DLD1 (cell line): Measurements from ENCODE around the gene COQ2.
"Not testable (repeated sequence)": the region's sequence is repeated elsewhere in the genome, so short reads cannot be mapped to it uniquely, and the experiment has no call there.

Source experiments
- in situ Hi-C: cut with HindIII; loops from 2 replicates; pipeline ENCODE4 v1.10.0; 2017; ENCODE audit warnings: low sequenced_read_pairs

COQ2 gene

DNA sequence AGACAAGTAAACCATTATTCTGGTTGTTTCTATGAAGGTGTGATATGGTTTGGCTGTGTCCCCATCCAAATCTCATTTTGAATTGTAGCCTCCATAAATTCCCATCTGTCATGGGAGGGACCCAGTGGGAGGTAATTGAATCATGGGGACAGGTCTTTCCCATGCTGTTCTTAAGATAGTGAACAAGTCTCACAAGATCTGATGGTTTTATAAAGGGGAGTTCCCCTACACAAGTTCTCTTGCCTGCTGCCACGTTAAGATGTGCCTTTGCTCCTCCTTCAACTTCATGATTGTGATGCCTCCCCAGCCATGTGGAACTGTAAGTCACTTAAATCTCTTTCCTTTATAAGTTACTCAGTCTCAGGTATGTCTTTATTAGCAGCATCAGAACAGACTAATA, 3.8 kb upstream of the COQ2 start:
- in situ Hi-C loops: not testable (repeated sequence)

DNA sequence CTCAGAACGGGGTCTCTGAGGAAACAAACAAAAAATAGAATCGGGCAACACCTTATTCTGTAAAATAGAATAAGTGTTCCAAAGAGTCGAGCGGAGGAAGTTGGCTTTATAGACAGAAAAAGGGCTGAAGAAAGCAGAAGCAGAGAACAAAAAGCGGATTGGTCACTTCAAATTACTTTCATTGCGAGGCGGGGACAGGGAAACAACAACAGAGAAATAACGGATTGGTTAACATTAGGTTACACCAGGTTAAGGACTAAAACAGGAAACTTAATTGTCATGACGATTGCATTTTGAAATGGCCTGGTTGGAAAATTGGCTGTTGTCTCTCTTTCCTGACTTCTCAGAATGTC, 433 bp upstream of the COQ2 start:
- in situ Hi-C loops: no loop called here

DNA sequence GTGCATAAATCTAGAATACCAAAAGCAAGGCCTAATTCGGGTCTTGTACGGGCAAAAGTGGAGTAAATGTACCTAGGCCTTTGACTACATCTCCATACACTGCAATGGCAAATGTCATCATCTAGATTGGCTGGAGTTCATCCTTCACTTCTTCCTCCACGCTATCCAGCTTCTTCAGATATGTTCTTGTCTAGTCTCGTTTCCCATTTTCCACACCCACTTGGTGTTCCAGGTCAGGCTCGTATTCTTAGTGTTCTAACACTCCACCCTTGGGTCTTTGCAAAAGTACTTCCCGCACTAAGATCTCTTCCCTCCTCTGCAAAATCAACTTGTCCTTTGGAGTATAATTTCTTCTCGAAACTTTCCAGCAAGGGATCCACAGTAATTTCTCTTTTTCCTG, 1.4 kb downstream of the COQ2 start:
- in situ Hi-C loops: no loop called here

DNA sequence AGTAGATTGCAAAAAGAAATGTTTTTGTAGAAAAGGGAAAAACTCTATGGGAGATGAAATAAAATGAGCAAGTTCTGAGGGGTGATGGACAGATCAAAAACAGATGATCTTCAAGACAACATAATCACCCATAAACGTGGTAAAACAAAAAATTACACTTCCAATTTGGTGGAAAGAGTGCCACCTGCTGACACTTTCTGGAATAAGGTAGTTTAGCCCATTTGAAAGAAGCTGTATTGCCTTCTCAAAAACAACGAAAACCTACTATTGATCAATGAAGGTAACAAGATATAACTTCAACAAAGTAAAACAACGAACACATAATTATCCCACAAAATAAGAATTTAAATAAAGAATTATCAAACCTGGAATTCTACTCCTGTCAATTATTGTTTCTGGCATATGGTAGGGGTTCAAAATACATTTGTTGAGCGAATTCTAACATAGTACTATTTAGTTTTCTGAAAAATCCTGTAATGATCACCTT, 2.5 kb downstream of the COQ2 start:
- in situ Hi-C loops: no loop called here

DNA sequence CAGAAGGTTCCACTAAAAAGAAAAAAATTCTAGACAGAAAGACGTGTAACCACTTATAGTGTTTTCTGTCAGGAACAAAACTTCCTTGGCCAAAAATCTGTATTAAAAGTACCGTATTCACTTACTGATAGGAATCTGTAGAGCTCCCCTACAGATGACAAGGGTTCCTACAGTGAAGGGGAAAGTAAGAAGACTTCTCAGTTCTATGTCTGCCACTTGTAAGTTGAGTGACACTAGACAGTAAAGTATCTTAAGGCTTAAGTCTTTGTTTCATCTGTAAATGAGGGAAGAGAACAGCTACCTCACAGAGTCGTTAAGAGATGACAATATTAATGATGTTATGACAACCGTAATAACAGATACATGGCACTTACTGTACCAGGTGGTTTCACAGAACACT, 3.3 kb downstream of the COQ2 start:
- in situ Hi-C loops: no loop called here

DNA sequence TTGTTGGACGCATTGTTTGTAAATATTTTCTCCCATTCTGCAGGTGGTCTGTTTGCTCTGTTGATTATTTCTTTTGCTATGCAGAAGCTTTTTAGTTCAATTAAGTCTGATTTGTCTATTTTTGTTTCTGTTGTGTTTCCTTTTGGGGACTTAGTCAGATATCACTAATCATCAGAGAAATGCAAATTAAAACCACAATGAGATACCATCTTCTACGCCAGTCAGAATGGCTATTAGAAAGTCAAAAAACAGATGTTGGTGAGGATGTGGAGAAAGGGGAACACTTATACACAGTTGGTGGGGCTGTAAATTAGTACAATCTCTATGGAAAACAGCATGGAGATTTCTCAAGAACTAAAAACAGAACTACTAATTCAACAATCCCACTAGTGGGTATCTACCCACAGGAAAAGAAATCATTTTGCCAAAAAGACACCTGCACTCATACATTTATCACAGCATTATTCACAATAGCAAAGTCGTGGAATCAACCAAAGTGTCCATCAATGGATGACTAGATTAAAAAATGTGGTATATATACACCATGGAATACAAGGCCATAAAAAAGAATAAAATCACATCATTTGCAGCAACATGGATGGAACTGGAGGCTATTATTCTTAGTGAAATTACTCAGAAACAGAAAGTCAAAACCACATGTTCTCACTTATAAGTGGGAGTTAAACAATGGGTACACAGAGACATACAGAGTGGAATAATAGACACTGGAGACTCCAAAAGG, 8.1 kb downstream of the COQ2 start:
- in situ Hi-C loops: no loop called here

DNA sequence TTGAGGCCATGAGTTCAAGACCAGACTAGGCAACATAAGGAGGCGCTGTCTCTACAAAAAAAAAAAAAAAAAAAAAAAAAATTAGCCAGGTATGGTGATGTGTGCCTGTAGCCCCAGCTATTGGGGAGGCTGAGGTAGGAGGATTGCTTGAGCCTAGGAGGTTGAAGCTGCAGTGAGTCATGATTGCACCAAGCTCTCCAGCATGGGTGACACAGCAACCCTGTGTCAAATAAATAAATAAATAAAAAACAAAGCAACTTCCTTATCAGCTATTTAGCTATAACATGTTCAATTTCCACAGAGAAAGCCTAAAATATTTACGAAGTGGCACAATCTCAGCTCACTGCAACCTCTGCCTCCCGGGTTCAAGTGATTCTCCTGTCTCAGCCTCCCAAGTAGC, 10.7 kb downstream of the COQ2 start:
- in situ Hi-C loops: not testable (repeated sequence)

DNA sequence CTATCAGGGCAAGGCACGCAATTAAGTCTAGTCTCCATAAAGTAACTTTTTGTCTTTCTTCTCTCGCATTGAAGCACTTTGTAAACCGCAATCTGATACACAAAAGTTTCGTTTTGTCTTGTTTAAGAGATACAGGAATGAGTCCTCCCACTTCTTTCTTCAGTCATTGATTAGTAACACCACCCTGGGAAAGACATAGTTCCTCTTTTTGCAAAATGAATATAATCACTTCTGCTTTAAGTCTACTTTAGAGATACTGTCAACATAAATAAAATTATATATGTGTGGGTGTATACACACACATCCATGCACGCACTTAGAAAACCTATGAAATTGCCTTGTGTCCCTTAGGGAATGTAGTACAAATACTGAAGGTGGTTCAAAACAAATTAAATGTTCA, 11.7 kb downstream of the COQ2 start:
- in situ Hi-C loops: no loop called here

DNA sequence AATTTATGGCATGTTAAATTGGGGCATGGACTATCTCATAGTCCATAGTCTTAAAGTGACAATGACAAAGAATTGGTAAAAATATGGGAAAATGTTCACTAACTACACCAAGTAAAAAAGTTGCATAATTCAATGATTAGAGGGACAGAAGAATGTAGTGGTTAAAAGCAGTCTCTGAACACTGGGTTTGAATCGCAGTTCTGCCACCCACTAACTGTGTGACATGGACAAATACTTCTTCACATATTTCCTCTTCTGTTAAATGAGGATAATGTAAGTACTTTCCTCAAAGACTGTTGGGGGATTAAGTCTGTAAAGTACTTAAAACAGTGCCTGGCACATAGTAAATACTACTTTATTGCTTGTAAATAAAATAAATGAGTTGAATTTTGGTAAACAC, 15.3 kb downstream of the COQ2 start:
- in situ Hi-C loops: no loop called here

DNA sequence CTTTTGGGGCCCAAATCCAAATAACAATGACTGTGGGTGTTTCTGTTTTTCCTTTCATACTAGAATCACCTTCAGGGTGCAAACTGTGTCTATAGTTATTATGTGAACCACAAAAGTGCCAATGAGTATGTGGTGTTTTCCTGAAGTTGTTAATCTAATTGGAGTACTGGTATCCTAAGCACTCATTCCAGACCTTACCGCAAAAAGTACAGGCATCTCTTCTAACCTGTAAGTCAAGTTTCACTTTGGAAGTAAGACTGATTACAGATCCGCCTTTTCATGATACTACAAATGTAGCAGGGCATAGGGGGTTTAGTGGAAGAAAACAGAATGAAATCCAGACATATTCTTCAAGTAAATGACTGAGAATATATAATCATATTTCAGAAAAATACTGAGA, 16.1 kb downstream of the COQ2 start:
- in situ Hi-C loops: no loop called here

DNA sequence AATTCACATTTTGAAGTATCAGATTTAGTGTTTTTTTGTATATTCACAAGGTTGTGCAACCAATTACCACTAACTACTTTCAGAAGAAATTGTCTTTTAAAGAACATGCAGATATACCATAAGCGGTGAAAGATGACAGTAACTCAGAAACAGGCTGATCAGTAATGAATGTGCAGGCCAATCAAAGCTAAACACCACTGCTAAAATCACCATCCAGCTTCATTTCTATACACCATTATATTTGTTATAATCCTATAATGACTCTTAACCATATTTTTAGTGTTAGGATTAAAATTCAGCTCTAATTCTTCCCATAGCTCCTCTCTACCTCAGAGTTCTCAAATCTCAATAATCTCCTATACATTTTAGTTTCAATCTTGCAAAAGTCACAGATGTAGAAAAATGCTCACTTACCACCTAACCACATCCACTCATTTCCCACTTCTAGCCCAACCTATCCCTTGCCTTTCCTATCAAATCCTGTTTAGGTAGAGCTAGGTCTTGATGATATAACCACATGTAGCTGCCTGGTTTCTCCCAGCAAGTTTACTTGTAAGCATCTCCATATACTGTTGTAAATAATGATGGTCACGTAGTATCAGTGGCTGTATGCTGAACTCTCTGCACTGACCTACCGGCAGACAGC, 16.6 kb downstream of the COQ2 start:
- in situ Hi-C loops: no loop called here

DNA sequence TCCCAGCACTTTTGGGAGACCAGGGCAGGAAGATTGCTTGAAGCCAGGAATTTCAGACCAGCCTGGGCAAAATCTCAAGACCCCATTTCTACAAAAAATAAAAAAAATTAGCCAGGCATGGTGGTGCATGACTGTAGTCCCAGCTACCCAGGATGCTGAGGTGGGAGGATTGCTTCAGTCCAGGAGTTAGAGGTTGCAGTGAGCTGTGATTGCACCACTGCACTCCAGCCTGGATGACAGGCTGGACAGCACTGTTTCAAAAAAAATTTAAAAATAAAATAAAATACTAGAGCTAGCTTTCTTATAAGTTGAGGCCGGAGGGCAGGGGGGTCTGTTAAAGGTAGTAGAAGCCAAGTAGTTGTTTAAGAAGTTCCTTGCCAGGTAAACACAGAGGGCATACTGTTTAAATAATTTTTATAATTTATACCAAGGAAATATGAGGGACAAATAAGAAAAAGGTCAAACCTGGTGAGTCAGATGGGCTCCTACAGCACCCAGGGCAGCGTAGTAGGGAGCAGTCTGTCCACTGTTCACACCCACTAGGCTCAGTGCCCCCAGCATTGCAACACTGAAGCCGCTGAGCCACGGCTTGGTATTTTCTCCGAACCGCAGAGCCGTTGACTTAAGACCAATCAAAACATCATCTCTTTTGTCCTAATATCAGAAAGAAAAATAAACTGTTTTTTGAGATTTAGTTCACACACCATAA, 17.3 kb downstream of the COQ2 start:
- in situ Hi-C loops: no loop called here

DNA sequence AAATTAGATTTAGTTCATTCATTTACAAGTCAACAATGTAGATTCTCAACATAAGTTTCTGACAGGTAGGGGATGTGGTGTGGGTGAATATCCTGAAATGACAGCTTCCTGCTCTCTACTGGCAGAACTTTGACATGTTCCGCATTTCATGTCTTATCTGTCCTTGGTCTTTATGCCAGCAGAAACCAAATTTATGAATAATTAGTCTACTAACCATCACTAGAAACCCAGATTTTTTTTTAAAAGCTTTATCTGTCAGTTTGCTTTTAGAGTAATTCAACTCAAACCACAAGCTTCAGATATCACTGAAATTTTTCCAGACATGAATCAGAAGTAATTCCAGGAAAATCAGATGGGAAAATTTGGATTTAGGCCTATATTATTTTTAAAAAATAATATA, 17.9 kb downstream of the COQ2 start:
- in situ Hi-C loops: no loop called here

DNA sequence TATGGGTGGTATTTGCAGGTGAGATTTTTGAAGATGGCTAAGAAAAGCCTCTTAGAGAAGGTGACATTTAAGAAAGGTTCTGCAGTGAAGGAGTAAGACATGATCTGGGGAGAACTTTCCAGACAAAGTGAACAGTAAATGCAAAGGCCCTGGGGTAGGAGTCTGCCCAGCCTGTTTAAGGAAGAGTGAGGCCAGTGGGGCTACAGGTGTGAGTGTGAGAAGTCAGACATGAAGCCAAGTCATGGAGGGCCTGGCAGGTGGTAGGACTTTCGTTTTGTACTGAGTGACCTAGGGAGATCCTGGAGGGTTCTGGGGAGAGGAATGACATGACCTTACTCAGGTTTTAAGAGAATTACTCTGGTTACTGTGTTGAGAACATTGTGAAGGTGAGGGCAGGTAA, 21.5 kb downstream of the COQ2 start:
- in situ Hi-C loops: no loop called here

DNA sequence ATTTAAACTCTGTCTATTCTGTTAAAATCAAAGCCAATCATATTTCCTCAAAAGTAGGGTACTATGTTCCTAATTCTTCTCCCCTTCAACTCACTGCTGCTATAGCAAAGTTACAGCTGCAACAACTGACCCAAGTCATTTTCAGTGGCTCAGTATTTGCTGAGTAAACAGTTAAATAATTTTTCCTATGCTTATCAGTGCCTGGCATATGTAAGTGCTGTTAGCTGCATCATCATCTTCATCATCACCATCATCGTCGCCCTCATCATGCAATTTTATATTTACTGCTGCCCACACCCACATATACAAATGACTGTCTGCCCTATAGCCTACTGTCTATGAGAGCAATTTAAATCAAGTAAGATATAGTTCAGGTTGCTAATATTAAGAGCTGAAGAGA, 21.9 kb downstream of the COQ2 start:
- in situ Hi-C loops: no loop called here

DNA sequence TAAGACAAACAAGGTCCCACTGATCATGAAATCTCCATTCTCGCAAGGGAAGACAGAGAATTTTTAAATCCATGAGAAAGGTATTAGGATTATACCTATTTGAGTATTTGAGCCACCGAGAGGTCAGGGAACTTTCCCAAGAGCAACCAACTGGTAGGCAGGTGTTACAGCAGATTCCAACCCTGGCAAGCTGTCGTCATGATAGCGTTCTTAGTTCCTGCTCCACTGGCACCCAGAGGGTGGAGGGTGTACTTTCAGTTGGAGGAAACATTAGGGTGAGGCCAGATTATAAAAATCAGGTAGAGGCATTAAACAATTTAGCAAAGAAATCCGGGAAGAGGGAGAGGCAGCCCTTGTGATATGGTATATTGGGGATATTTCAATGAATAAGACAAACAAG, 23.3 kb downstream of the COQ2 start:
- in situ Hi-C loops: no loop called here

DNA sequence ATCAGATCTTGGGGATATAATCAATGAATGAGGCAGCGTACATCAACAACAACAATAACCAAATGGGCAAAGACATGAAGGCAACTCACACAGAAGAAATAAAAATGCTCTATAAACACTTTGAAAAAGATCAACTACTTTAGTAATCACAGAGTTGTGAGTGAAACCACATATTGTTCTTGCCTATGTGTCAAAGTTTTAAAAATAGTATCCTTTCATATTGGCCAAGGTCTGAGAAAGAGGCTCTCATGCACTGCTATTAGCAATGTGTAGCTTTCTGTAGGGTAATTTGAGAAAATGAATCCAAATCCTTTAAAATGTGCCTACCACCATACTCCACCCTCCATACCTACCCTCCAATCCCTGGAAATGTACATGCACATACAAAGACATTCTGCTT, 25.0 kb downstream of the COQ2 start:
- in situ Hi-C loops: no loop called here

DNA sequence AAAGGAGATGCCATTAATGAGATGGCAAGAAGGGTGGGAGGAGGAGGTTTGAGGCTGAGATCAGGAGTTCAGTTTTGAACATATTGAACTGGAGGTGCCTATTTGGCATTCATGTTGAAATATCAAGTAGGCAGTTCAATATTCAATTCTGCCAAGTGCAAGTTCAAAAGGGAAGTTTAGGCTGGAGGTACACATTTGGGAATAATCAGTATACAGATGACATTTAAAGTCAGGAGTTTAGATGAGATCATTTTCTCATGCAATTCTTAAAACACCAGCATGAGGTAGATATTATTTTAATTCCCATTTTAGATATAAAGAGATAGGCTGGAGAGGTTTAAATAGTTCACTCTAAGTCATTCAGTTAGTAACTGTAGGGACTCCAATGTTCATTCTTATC, 26.1 kb downstream of the COQ2 start:
- in situ Hi-C loops: no loop called here

DNA sequence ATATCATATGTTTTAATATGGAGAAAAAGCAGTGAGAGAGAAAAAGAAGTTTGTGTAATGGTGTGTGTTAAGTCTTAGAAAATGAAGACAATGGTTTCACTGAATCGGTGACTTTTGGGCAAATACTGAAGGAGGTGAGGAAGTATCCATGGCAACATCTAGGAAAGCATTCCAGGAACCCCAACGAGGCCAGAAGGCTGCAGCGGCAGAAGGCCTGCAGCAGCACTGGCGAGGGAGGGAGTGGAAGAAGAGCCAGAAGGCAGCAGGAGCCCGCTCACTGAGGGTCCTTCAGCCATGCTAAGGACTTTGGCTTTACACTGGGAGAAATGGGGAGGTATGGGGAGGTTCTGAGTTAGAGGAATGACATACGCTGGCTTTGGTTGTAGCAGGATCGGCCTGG, 26.8 kb downstream of the COQ2 start:
- in situ Hi-C loops: no loop called here

DNA sequence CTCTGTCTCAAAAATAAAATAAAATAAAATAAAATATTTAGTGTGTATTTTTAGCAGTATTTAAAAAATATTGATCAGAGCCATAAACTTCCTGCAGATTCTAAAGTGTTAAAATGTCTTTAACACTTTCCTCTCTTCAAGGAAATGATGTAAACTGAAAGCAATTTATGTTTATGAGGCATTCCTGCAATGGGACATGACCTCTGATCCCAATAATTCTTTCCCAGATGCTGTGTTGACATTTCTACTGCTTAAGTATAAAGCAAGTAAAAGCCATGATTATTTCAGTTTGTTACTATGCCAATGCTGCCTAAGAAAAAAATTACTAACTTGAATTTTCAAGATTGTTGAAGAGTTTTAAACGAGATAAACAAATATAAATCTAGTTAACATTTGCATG, 29.0 kb downstream of the COQ2 start:
- in situ Hi-C loops: no loop called here

DNA sequence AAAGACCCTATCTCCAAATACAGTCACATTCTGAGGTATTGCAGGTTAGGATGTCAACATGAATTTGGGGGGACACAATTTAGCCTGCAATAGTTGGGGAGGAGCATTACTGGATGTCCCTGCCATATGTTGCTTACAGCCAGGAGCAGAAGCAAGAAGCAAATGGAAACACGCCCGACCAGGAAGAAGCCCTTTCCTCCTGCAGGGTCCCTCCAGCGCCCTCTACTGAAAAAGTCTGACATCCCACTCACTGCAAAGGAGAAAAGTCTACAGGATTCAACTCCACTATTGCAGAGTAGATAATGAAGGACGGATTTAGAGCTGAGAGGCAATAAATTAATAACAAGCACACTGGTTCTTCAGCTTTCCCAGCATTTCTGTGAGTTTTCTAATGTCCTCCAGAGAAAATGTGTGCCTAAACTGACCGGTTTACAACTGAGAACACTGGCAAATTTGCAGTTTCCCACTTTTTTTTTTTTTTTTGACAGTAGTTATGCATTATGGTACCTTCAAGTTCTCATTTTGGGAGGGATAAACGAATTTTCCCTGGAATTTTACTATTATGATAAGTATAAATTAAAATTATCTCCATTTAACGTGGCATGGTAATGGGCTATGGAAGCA, 31.7 kb downstream of the COQ2 start:
- in situ Hi-C loops: no loop called here

DNA sequence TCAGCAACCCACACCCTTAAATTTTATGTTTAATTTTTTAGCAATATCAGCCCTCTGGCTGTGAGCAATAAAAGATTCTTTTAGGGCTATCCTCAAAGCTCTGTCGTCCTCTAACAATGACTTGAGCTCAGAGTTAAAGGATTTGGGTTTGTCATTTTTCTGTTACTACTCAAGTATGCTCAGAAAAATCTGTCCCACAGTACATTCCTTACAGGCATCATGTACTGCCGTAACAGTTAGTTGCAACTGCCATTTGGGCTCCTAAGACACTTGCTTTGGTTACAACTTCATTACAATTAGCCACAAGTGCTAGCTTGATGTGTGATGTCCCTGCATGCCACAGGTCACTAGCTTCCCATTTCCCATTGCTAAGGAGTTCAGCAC, 33.2 kb downstream of the COQ2 start:
- in situ Hi-C loops: no loop called here
